Cerebellar cortex (tissue), 1 donor: ENCODE data around the gene SIRT2.
A peak's percentile ranks its signal among the peaks of the same experiment; 100 is the strongest.

Experiments
- DNase-seq: peaks from one replicate; pipeline ENCODE4 v3.0.0-alpha.2; 2015; ENCODE audit warnings: low spot score

SIRT2 gene

GRCh38 chr19:38845374-38846024 is 53.9 kb downstream of the SIRT2 start:
- no peak for DNase-seq

- DNase-seq = no peak
Measured at GRCh38 chr19:38844093-38844686, 55.2 kb downstream of the SIRT2 start.

GRCh38 chr19:38843175-38843758 is 56.2 kb downstream of the SIRT2 start:
- no peak for DNase-seq

- no peak for DNase-seq
Measured at GRCh38 chr19:38842439-38843174, 56.8 kb downstream of the SIRT2 start.

GRCh38 chr19:38841787-38842438 is 57.5 kb downstream of the SIRT2 start:
- DNase-seq = no peak

GRCh38 chr19:38841180-38841766 is 58.1 kb downstream of the SIRT2 start:
- DNase-seq = no peak

GRCh38 chr19:38840583-38840968 is 58.8 kb downstream of the SIRT2 start:
- no peak for DNase-seq

GRCh38 chr19:38839816-38840582 is 59.4 kb downstream of the SIRT2 start:
- DNase-seq = no peak

GRCh38 chr19:38838986-38839761 is 60.2 kb downstream of the SIRT2 start:
- peak; percentile 36 for DNase-seq

- DNase-seq = peak; percentile 36
Measured at GRCh38 chr19:38838208-38838985, 61.0 kb downstream of the SIRT2 start.

- DNase-seq = peak; percentile 47
Measured at GRCh38 chr19:38837656-38838121, 61.7 kb downstream of the SIRT2 start.

- no peak for DNase-seq
Measured at GRCh38 chr19:38836983-38837626, 62.3 kb downstream of the SIRT2 start.

GRCh38 chr19:38836159-38836982 is 63.0 kb downstream of the SIRT2 start:
- peak; percentile 36 for DNase-seq

GRCh38 chr19:38834590-38834989 is 64.8 kb downstream of the SIRT2 start:
- no peak for DNase-seq

GRCh38 chr19:38834104-38834490 is 65.3 kb downstream of the SIRT2 start:
- no peak for DNase-seq

GRCh38 chr19:38833092-38833425 is 66.4 kb downstream of the SIRT2 start:
- DNase-seq = peak; percentile 32

GRCh38 chr19:38831142-38831605 is 68.2 kb downstream of the SIRT2 start:
- DNase-seq = peak; percentile 43
